Measurements from ENCODE around the gene GPR15LG. TPM values are rescaled to one million over a fixed set of nuclear protein-coding genes. Genes with fewer than 3 reads are reported as not detected.
"Not testable (repeated sequence)": the region's sequence is repeated elsewhere in the genome, so short reads cannot be mapped to it uniquely, and the experiment has no call there.

GPR15LG gene
- total RNA-seq, 5 donors from 2014 or later (not counting 1 experiment from before 2014, with no cell fraction given): not detected

GRCh38 chr10:84168382-84168781, 5.2 kb upstream of the GPR15LG start:
- H3K9me3 ChIP-seq; H3K4me3 ChIP-seq (ENCODE audit: control insufficient read depth in 1 of 2, extremely low read depth in 1 of 2, low read length in 1 of 2); H3K36me3 Mint-ChIP-seq; H3K27me3 ChIP-seq (replicated peaks in 1 of 2; ENCODE audit: control insufficient read depth in 2 of 2, extremely low read depth in 1 of 2, insufficient read depth in 2 of 2, low read length in 1 of 2); ATAC-seq (replicated peaks in 1 of 4); DNase-seq; H3K27ac Mint-ChIP-seq; H3K9me3 Mint-ChIP-seq; H3K27me3 Mint-ChIP-seq; H3K4me3 Mint-ChIP-seq; H3K27ac ChIP-seq (ENCODE audit: low read length); H3K4me1 Mint-ChIP-seq; H3K4me1 ChIP-seq (ENCODE audit: control insufficient read depth in 1 of 2, extremely low read depth in 1 of 2, insufficient read depth in 2 of 2, low read length in 2 of 2); H3K36me3 ChIP-seq (ENCODE audit: control insufficient read depth in 2 of 2, extremely low read depth in 1 of 2, insufficient read depth in 1 of 2, low read length in 1 of 2): not testable (repeated sequence)
- CTCF ChIA-PET: interaction anchor here (0.6 to 1.5 kb wide), 2 partner anchors 21 to 181 kb away, joined by 4 to 5 read pairs; no protein-coding TSS in a partner anchor
- 92% methylated on average over 7 of the region's 10 CpGs for WGBS (ENCODE audit: insufficient coverage)
- POLR2A ChIA-PET: interaction anchor here in 1 of 2 donors (0.6 kb wide), 1 partner anchor 46 kb away, joined by 3 read pairs; no protein-coding TSS in a partner anchor

DNA sequence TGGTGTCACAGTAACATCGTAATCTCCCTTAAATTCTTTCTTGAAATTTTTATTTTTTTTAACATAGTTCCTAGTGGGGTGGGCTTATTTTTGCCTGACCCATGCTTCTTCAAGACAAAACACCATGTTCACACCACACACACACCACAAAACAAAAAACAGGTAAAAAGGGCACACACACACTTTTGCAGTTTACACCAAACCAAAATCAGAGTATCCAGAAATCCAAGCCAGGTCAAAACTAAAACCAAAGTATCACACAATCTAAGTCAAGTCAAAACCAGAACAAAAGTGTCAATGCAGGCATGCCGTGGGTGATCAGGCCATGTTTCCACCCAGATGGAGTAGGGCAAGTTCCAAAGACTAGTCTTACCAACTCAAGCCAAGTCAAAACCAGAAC, 2.4 kb upstream of the GPR15LG start:
- H3K36me3 ChIP-seq (ENCODE audit: control insufficient read depth in 2 of 2, extremely low read depth in 1 of 2, insufficient read depth in 1 of 2, low read length in 1 of 2); ATAC-seq (replicated peaks in 1 of 4); H3K9me3 Mint-ChIP-seq; H3K9me3 ChIP-seq; H3K36me3 Mint-ChIP-seq; H3K27me3 ChIP-seq (replicated peaks in 1 of 2; ENCODE audit: control insufficient read depth in 2 of 2, extremely low read depth in 1 of 2, insufficient read depth in 2 of 2, low read length in 1 of 2); H3K4me3 Mint-ChIP-seq; H3K27me3 Mint-ChIP-seq; DNase-seq; POLR2A ChIA-PET; H3K4me1 Mint-ChIP-seq; CTCF ChIA-PET; H3K4me3 ChIP-seq (ENCODE audit: control insufficient read depth in 1 of 2, extremely low read depth in 1 of 2, low read length in 1 of 2); H3K27ac ChIP-seq (ENCODE audit: low read length); H3K27ac Mint-ChIP-seq: not testable (repeated sequence)
- peaks cover 11 to 12% of the 10 kb centered on the region in 2 experiments for H3K4me1 ChIP-seq (ENCODE audit: control insufficient read depth in 1 of 2, extremely low read depth in 1 of 2, insufficient read depth in 2 of 2, low read length in 2 of 2)
- 40% methylated on average over 1 of the region's 2 CpGs for WGBS (ENCODE audit: insufficient coverage)

GRCh38 chr10:84171700-84172466, 1.7 kb upstream of the GPR15LG start:
- H3K9me3 ChIP-seq; H3K4me1 Mint-ChIP-seq; H3K27ac ChIP-seq (ENCODE audit: low read length); CTCF ChIA-PET; DNase-seq; H3K4me3 Mint-ChIP-seq; H3K36me3 Mint-ChIP-seq; H3K27me3 ChIP-seq (replicated peaks in 1 of 2; ENCODE audit: control insufficient read depth in 2 of 2, extremely low read depth in 1 of 2, insufficient read depth in 2 of 2, low read length in 1 of 2); H3K4me3 ChIP-seq (ENCODE audit: control insufficient read depth in 1 of 2, extremely low read depth in 1 of 2, low read length in 1 of 2); ATAC-seq (replicated peaks in 1 of 4); H3K27me3 Mint-ChIP-seq; H3K9me3 Mint-ChIP-seq; H3K27ac Mint-ChIP-seq; H3K36me3 ChIP-seq (ENCODE audit: control insufficient read depth in 2 of 2, extremely low read depth in 1 of 2, insufficient read depth in 1 of 2, low read length in 1 of 2); POLR2A ChIA-PET: not testable (repeated sequence)
- 90% methylated on average over 14 of the region's 21 CpGs for WGBS (ENCODE audit: insufficient coverage)
- peaks cover 16 to 19% of the 10 kb centered on the region in 2 experiments for H3K4me1 ChIP-seq (ENCODE audit: control insufficient read depth in 1 of 2, extremely low read depth in 1 of 2, insufficient read depth in 2 of 2, low read length in 2 of 2)

- Histone ChIP-seq H3K36me3 (ENCODE audit: control insufficient read depth in 2 of 2, extremely low read depth in 1 of 2, insufficient read depth in 1 of 2, low read length in 1 of 2) (no peaks in the 10 kb centered on the region), H3K27me3 (replicated peaks in 1 of 2; ENCODE audit: control insufficient read depth in 2 of 2, extremely low read depth in 1 of 2, insufficient read depth in 2 of 2, low read length in 1 of 2) (no peaks in the 10 kb centered on the region), H3K27ac (ENCODE audit: low read length) (no peak overlapping the region), H3K4me3 (ENCODE audit: control insufficient read depth in 1 of 2, extremely low read depth in 1 of 2, low read length in 1 of 2) (no peak overlapping the region), H3K4me1 (ENCODE audit: control insufficient read depth in 1 of 2, extremely low read depth in 1 of 2, insufficient read depth in 2 of 2, low read length in 2 of 2) (peaks cover 23 to 27% of the 10 kb centered on the region in 2 experiments), H3K9me3 (no peaks in the 10 kb centered on the region)
- DNase-seq (peak in 2 of 35 experiments; percentile 3 to 12), ATAC-seq (replicated peaks in 1 of 4) (no peak)
- no peaks in the 10 kb centered on the region for H3K9me3 Mint-ChIP-seq
- no peaks in the 10 kb centered on the region for H3K27me3 Mint-ChIP-seq
- ChIA-PET CTCF (no interaction called here), POLR2A (no interaction called here)
- peaks cover 0 to 10% (median 7%) of the 10 kb centered on the region in 3 donors for H3K4me1 Mint-ChIP-seq
- 86% methylated on average over 8 of the region's 9 CpGs for WGBS (ENCODE audit: insufficient coverage)
- no peaks in the 10 kb centered on the region for H3K36me3 Mint-ChIP-seq
- H3K27ac Mint-ChIP-seq: no peak overlapping the region
- H3K4me3 Mint-ChIP-seq: no peak overlapping the region
Observed at GRCh38 chr10:84172467-84173356, 889 bp upstream of the GPR15LG start.

DNA sequence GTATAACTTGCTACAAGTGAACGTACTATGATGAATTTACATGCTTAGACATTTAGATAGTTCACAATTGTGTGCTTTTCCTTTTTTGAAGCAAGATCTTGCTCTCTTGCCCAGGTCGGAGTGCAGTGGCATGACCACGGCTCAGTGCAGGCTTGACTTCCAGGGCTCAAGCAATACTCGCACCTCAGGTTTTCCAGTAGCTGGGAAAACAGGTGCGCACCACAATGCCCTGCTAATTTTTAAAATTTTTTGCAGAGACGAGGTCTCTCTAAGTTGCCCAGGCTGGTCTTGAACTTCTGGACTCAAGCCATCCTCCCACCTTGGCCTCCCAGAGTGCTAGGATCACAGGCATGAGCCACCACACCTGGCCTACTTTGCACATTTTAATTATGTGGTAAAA, 1.8 kb downstream of the GPR15LG start:
- Mint-ChIP-seq H3K27me3 (no peaks in the 10 kb centered on the region), H3K9me3 (no peaks in the 10 kb centered on the region), H3K4me1 (peaks cover 0 to 10% (median 7%) of the 10 kb centered on the region in 3 donors), H3K36me3 (no peaks in the 10 kb centered on the region), H3K27ac (no peak overlapping the region), H3K4me3 (no peak overlapping the region)
- Histone ChIP-seq H3K36me3 (ENCODE audit: control insufficient read depth in 2 of 2, extremely low read depth in 1 of 2, insufficient read depth in 1 of 2, low read length in 1 of 2) (no peaks in the 10 kb centered on the region), H3K27me3 (replicated peaks in 1 of 2; ENCODE audit: control insufficient read depth in 2 of 2, extremely low read depth in 1 of 2, insufficient read depth in 2 of 2, low read length in 1 of 2) (no peaks in the 10 kb centered on the region), H3K4me3 (ENCODE audit: control insufficient read depth in 1 of 2, extremely low read depth in 1 of 2, low read length in 1 of 2) (no peak overlapping the region), H3K9me3 (no peaks in the 10 kb centered on the region), H3K27ac (ENCODE audit: low read length) (no peak overlapping the region), H3K4me1 (ENCODE audit: control insufficient read depth in 1 of 2, extremely low read depth in 1 of 2, insufficient read depth in 2 of 2, low read length in 2 of 2) (peaks cover 34 to 43% of the 10 kb centered on the region in 2 experiments)
- WGBS (ENCODE audit: insufficient coverage): 93% methylated on average over 6 of the region's 6 CpGs
- ChIA-PET POLR2A (no interaction called here), CTCF (no interaction called here)
- no peak for ATAC-seq (replicated peaks in 1 of 4)
- DNase-seq: no peak

- H3K9me3 ChIP-seq: no peaks in the 10 kb centered on the region
- H3K36me3 ChIP-seq (ENCODE audit: control insufficient read depth in 2 of 2, extremely low read depth in 1 of 2, insufficient read depth in 1 of 2, low read length in 1 of 2): no peaks in the 10 kb centered on the region
- no peaks in the 10 kb centered on the region for H3K27me3 ChIP-seq (replicated peaks in 1 of 2; ENCODE audit: control insufficient read depth in 2 of 2, extremely low read depth in 1 of 2, insufficient read depth in 2 of 2, low read length in 1 of 2)
- DNase-seq: peak in 1 of 35 experiments; percentile 21
- peak overlapping the region in 1 of 2 donors; percentile 81 for H3K27ac Mint-ChIP-seq
- ChIA-PET POLR2A (no interaction called here), CTCF (no interaction called here)
- H3K36me3 Mint-ChIP-seq: no peaks in the 10 kb centered on the region
- peaks cover 34 to 43% of the 10 kb centered on the region in 2 experiments for H3K4me1 ChIP-seq (ENCODE audit: control insufficient read depth in 1 of 2, extremely low read depth in 1 of 2, insufficient read depth in 2 of 2, low read length in 2 of 2)
- peak overlapping the region; percentile 81 for H3K27ac ChIP-seq (ENCODE audit: low read length)
- ATAC-seq (replicated peaks in 1 of 4): no peak
- no peaks in the 10 kb centered on the region for H3K27me3 Mint-ChIP-seq
- peak overlapping the region in 1 of 3 donors; percentile 65 for H3K4me3 Mint-ChIP-seq
- 100% methylated on average over 3 of the region's 4 CpGs for WGBS (ENCODE audit: insufficient coverage)
- H3K4me3 ChIP-seq (ENCODE audit: control insufficient read depth in 1 of 2, extremely low read depth in 1 of 2, low read length in 1 of 2): no peak overlapping the region
- no peaks in the 10 kb centered on the region for H3K9me3 Mint-ChIP-seq
- H3K4me1 Mint-ChIP-seq: peaks cover 0 to 10% (median 7%) of the 10 kb centered on the region in 3 donors
Observed at GRCh38 chr10:84176351-84176750, 2.8 kb downstream of the GPR15LG start.
